CD4-positive, alpha-beta T cell treated with Interleukin-10 for 1 hour (primary cell): ENCODE results near the gene KIF19.
"Not testable (repeated sequence)": the region's sequence is repeated elsewhere in the genome, so short reads cannot be mapped to it uniquely, and the experiment has no call there.

Experiments
- DNase-seq: peaks from one replicate; pipeline ENCODE4 v3.0.0-alpha.2; 2020

Gene KIF19

GRCh38 chr17:74391771-74392170, 65.7 kb downstream of the KIF19 start:
- no peak for DNase-seq

GRCh38 chr17:74392848-74393247, 66.8 kb downstream of the KIF19 start:
- DNase-seq = no peak

- no peak for DNase-seq
These were observed 67.4 kb downstream of the KIF19 start for GRCh38 chr17:74393346-74393942.

GRCh38 chr17:74394275-74394950, 68.4 kb downstream of the KIF19 start:
- no peak for DNase-seq

DNA sequence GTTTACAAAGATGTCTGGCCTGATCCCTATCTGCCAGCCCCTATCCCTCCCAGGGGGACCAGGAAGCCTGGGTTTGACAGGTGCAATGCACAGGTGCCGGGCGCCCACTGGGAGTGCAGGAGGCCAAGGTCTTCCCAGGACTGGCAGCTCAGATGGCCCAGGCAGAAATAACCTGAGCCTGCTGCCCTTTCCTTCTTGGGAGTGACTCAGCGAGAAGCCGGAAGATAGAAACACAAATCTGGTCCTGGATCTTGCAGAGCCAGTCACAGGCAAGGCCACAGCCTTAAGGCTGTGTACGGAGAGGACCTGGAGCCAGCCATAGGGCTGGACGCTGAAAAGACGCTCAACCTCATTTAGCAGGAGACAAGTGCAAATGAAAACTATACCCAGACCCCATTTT, 69.0 kb downstream of the KIF19 start:
- no peak for DNase-seq

- no peak for DNase-seq
These were observed 70.5 kb downstream of the KIF19 start for GRCh38 chr17:74396567-74396966.

GRCh38 chr17:74402048-74402447, 76.0 kb downstream of the KIF19 start:
- DNase-seq = no peak

DNA sequence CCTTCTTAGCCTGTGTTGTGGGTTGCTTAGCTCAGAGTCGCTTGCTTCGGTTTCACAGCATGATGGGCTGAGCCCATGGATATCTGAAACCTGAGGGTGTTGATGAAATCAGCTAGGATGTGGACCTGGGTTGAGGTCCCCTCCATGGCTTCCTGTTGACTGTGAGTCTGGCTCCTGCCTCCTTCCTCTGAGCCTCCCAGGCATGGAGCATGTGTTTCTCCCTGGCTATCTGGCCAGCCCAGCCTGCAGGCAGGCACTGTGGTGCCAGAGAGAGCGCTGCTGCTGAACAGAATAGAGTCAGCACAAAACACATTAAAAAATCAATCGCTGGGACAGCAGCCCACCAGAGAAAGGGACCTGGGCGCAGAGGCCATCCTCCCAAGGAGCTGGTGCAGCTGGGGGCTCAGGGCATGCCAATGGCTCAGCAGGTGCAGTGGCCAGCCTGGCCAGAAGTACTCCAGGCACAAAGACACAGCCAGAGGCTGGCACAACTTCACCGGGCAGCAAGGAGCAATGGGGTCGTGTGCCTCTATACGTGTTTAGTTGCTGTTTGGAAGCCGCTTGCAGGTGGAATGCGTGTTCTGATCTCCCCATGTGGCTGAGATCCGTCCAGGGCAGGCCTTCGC, 77.6 kb downstream of the KIF19 start:
- DNase-seq = no peak

DNA sequence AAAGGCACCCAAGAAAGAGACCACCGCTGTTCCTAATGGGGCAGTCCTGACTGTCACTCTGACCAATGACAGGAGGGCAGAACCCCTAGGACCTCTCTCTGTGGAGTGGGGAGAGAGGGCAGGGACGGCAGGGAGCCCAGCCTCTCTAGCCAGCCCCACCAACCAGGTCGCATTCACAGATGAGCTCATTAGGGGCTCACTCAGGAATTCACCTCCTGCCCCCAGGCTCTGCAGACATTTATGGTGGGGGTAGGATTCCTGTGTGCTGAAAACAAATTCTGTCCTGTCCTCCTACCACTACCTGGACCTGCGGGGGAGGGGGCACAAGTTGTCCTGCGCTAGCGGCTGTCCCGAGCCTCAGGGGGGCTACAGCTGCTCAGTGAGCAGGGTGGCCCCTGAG, 78.2 kb downstream of the KIF19 start:
- no peak for DNase-seq

- no peak for DNase-seq
These were observed 78.8 kb downstream of the KIF19 start for GRCh38 chr17:74404789-74405188.

GRCh38 chr17:74405311-74405710, 79.3 kb downstream of the KIF19 start:
- not testable (repeated sequence) for DNase-seq
